ENCODE data around the gene TFAP2D. TPM values are rescaled to one million over a fixed set of nuclear protein-coding genes. Genes with fewer than 3 reads are reported as not detected.

The TFAP2D gene
- polyA plus RNA-seq, 4 donors: not detected

DNA sequence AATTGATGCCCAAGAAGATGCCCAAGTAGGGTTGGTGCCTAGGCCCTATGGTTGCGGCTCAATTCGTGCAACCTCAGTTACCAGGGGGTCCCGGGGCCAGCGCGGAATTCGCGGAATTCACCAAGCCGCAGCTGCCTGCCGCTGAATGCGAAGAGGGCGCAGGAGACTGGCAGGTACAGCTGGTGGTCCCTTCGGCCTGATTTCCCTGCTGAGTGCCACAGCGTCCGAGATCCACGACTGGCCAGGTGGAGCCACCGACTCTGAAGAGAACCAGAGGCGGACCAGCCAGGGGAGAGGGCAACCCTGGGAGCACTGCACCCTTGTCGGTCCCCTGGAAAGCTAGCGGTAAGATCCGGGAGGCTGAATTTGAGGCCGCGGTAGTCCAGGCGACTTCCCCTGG lies 6.8 kb upstream of the TFAP2D start:
- DNase-seq (no peak), FAIRE-seq (no peak)
- Histone ChIP-seq H3K27me3 (ENCODE audit: control insufficient read depth in 3 of 3, insufficient read depth in 3 of 3, low read length in 3 of 3) (peaks cover 3 to 60% (median 14%) of the 10 kb centered on the region in 3 donors), H3K36me3 (ENCODE audit: control insufficient read depth in 3 of 3, insufficient read depth in 2 of 3, low read depth in 1 of 3, low read length in 3 of 3) (no peaks in the 10 kb centered on the region), H3K27ac (ENCODE audit: low read depth in 1 of 3, low read length in 2 of 3) (no peak overlapping the region), H3K9me3 (ENCODE audit: control insufficient read depth in 2 of 2, insufficient read depth in 1 of 2, low read depth in 1 of 2, low read length in 1 of 2) (no peaks in the 10 kb centered on the region), H3K4me3 (ENCODE audit: low read depth in 1 of 3, low read length in 3 of 3) (no peak overlapping the region), H3K4me1 (ENCODE audit: control insufficient read depth in 3 of 3, insufficient read depth in 2 of 3, low read depth in 1 of 3, low read length in 2 of 3) (no peaks in the 10 kb centered on the region)
- 5 to 14% (median 10%) methylated on average over 23 of the region's 23 CpGs for WGBS, 3 donors

DNA sequence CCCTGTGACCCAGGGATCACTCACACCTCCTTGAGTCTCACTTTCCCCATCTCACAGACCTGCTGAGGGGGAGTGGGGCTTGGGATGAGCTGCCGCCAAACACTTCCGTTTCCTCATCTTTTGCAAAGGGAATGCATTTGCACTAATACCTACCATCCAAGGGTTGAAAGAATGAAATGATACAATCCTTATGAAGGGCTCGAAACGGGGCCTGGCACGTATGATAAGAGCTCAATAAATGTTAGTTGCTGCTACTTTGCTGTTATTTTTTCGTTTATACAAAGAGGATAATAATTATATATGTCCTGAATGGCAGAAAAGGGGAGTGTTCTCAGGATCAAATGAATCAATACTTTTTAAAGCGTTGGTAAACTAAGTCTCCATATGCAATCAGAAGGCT lies 6.1 kb upstream of the TFAP2D start:
- no peak for FAIRE-seq
- H3K4me3 ChIP-seq (ENCODE audit: low read depth in 1 of 3, low read length in 3 of 3): no peak overlapping the region
- WGBS, 3 donors: 2 to 7% (median 4%) methylated on average over 7 of the region's 7 CpGs
- no peaks in the 10 kb centered on the region for H3K9me3 ChIP-seq (ENCODE audit: control insufficient read depth in 2 of 2, insufficient read depth in 1 of 2, low read depth in 1 of 2, low read length in 1 of 2)
- H3K27ac ChIP-seq (ENCODE audit: low read depth in 1 of 3, low read length in 2 of 3): no peak overlapping the region
- H3K36me3 ChIP-seq (ENCODE audit: control insufficient read depth in 3 of 3, insufficient read depth in 2 of 3, low read depth in 1 of 3, low read length in 3 of 3): no peaks in the 10 kb centered on the region
- no peak for DNase-seq
- H3K27me3 ChIP-seq (ENCODE audit: control insufficient read depth in 3 of 3, insufficient read depth in 3 of 3, low read length in 3 of 3): peaks cover 3 to 66% (median 14%) of the 10 kb centered on the region in 3 donors
- H3K4me1 ChIP-seq (ENCODE audit: control insufficient read depth in 3 of 3, insufficient read depth in 2 of 3, low read depth in 1 of 3, low read length in 2 of 3): no peaks in the 10 kb centered on the region

DNA sequence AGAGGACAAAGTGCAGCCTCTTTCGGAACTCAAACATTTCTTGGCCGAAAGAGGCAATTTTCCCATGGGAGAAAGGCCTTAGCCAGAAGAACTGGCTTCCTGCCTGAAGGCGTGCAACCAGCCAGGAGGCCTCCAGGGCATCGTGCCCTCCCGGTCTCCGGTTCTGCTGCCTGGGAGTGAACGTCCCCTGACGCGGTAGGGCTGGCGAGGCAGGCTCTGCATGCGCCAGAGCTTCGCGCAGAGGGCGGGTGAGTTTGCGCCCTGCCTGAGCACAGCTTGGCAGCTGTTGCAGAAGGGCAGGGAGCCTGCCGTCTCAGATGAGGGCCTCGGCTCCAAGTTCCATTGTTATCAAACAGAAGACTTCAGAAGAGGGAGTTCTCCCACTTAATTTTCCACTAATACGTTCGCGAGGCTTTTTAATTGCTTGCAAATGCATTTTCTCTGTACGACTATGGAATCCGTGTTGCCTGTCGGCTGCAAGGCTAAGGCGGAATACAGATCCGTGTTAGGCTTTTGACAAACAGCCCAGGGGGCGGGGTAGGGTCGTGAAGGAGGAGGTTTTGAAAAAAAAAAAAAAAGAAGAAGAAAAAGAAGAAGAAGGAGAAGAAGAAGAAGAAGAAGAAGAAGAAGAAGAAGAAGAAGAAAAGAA lies 5.5 kb upstream of the TFAP2D start:
- Histone ChIP-seq H3K4me3 (ENCODE audit: low read depth in 1 of 3, low read length in 3 of 3) (no peak overlapping the region), H3K36me3 (ENCODE audit: control insufficient read depth in 3 of 3, insufficient read depth in 2 of 3, low read depth in 1 of 3, low read length in 3 of 3) (no peaks in the 10 kb centered on the region), H3K9me3 (ENCODE audit: control insufficient read depth in 2 of 2, insufficient read depth in 1 of 2, low read depth in 1 of 2, low read length in 1 of 2) (no peaks in the 10 kb centered on the region), H3K27me3 (ENCODE audit: control insufficient read depth in 3 of 3, insufficient read depth in 3 of 3, low read length in 3 of 3) (peaks cover 3 to 72% (median 14%) of the 10 kb centered on the region in 3 donors), H3K27ac (ENCODE audit: low read depth in 1 of 3, low read length in 2 of 3) (no peak overlapping the region), H3K4me1 (ENCODE audit: control insufficient read depth in 3 of 3, insufficient read depth in 2 of 3, low read depth in 1 of 3, low read length in 2 of 3) (no peaks in the 10 kb centered on the region)
- FAIRE-seq (no peak), DNase-seq (no peak)
- 5 to 16% (median 14%) methylated on average over 27 of the region's 27 CpGs for WGBS, 3 donors

DNA sequence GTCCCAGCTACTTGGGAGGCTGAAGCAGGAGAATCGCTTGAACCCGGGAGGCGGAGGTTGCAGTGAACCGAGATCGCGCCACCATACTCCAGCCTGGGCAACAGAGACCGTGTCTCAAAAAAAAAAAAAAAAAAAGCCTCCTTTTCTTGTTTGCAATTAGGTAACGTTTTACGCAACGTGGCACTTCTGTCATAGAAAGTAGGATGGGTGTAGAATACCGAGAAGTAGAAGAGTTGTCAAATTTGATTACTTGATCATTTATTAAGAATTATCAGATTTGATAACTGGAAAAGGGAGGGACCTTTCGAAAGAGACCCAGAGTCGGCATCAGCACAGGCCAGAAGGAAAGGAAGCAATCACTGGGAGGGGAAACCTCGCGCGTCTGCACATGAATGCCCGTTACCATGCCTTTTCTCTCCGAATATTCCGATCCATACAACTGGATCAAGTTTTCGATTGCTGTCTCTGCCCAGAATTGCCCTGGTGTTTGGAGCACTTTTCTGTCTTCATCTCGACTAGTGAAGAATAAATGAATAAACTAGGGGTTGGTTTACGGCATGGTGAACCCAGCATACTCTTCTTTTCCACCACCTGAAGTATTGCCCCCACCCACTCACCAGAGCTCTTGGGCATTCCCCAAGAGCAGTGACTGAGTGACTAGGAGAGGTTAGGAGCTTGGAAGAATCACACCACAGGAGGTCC lies 4.5 kb upstream of the TFAP2D start:
- Histone ChIP-seq H3K27me3 (ENCODE audit: control insufficient read depth in 3 of 3, insufficient read depth in 3 of 3, low read length in 3 of 3) (peaks cover 3 to 82% (median 14%) of the 10 kb centered on the region in 3 donors), H3K36me3 (ENCODE audit: control insufficient read depth in 3 of 3, insufficient read depth in 2 of 3, low read depth in 1 of 3, low read length in 3 of 3) (no peaks in the 10 kb centered on the region), H3K27ac (ENCODE audit: low read depth in 1 of 3, low read length in 2 of 3) (no peak overlapping the region), H3K9me3 (ENCODE audit: control insufficient read depth in 2 of 2, insufficient read depth in 1 of 2, low read depth in 1 of 2, low read length in 1 of 2) (no peaks in the 10 kb centered on the region), H3K4me3 (ENCODE audit: low read depth in 1 of 3, low read length in 3 of 3) (no peak overlapping the region), H3K4me1 (ENCODE audit: control insufficient read depth in 3 of 3, insufficient read depth in 2 of 3, low read depth in 1 of 3, low read length in 2 of 3) (no peaks in the 10 kb centered on the region)
- WGBS, 3 donors: 14 to 26% (median 26%) methylated on average over 22 of the region's 22 CpGs
- FAIRE-seq: no peak
- no peak for DNase-seq

DNA sequence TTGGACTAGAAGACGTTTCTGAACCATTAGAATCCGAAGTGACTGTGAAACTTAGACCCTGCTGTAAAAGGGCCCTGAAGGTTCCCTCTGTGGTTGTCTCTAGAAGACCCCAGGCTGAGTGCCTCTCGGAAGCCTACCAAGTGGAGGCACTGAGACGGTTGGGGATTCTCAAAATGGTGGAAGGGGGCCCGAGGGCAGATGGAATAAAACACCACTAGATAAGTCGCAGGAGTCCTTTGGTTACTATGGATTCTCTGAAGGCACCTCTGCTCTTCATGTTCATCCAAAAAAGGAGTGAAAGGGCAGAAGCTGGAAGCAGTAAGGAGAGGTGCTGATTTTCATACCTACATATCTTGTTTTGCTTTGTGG lies 4.0 kb upstream of the TFAP2D start:
- FAIRE-seq (no peak), DNase-seq (no peak)
- no peaks in the 10 kb centered on the region for H3K4me1 ChIP-seq (ENCODE audit: control insufficient read depth in 3 of 3, insufficient read depth in 2 of 3, low read depth in 1 of 3, low read length in 2 of 3)
- H3K9me3 ChIP-seq (ENCODE audit: control insufficient read depth in 2 of 2, insufficient read depth in 1 of 2, low read depth in 1 of 2, low read length in 1 of 2): no peaks in the 10 kb centered on the region
- H3K27me3 ChIP-seq (ENCODE audit: control insufficient read depth in 3 of 3, insufficient read depth in 3 of 3, low read length in 3 of 3): peaks cover 3 to 85% (median 16%) of the 10 kb centered on the region in 3 donors
- no peak overlapping the region for H3K4me3 ChIP-seq (ENCODE audit: low read depth in 1 of 3, low read length in 3 of 3)
- H3K27ac ChIP-seq (ENCODE audit: low read depth in 1 of 3, low read length in 2 of 3): no peak overlapping the region
- 3 to 12% (median 11%) methylated on average over 6 of the region's 6 CpGs for WGBS, 3 donors
- no peaks in the 10 kb centered on the region for H3K36me3 ChIP-seq (ENCODE audit: control insufficient read depth in 3 of 3, insufficient read depth in 2 of 3, low read depth in 1 of 3, low read length in 3 of 3)

DNA sequence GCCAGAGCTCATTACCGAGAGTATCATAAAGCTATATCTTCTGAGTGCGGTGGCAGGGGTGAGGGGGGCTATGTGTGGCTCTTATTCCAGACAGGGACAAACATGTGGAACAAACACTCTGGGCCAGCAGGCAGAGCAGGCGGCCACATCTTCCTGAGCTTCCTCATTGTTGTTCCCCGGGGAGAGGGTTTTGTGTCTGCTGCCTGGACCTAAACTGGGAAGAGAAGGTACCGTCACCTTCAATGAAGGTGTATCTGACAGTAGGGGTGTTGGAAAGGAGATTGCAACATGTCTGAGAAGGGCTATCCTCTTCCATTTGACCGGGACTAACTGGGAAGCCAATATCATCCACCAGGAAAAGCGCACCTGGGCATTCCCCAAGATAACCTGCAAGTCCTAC lies 1.6 kb upstream of the TFAP2D start:
- Histone ChIP-seq H3K4me3 (ENCODE audit: low read depth in 1 of 3, low read length in 3 of 3) (no peak overlapping the region), H3K27ac (ENCODE audit: low read depth in 1 of 3, low read length in 2 of 3) (no peak overlapping the region), H3K27me3 (ENCODE audit: control insufficient read depth in 3 of 3, insufficient read depth in 3 of 3, low read length in 3 of 3) (peaks cover 5 to 93% (median 25%) of the 10 kb centered on the region in 3 donors), H3K36me3 (ENCODE audit: control insufficient read depth in 3 of 3, insufficient read depth in 2 of 3, low read depth in 1 of 3, low read length in 3 of 3) (no peaks in the 10 kb centered on the region), H3K4me1 (ENCODE audit: control insufficient read depth in 3 of 3, insufficient read depth in 2 of 3, low read depth in 1 of 3, low read length in 2 of 3) (no peaks in the 10 kb centered on the region), H3K9me3 (ENCODE audit: control insufficient read depth in 2 of 2, insufficient read depth in 1 of 2, low read depth in 1 of 2, low read length in 1 of 2) (no peaks in the 10 kb centered on the region)
- no peak for FAIRE-seq
- 10 to 13% (median 13%) methylated on average over 7 of the region's 7 CpGs for WGBS, 3 donors
- DNase-seq: no peak

DNA sequence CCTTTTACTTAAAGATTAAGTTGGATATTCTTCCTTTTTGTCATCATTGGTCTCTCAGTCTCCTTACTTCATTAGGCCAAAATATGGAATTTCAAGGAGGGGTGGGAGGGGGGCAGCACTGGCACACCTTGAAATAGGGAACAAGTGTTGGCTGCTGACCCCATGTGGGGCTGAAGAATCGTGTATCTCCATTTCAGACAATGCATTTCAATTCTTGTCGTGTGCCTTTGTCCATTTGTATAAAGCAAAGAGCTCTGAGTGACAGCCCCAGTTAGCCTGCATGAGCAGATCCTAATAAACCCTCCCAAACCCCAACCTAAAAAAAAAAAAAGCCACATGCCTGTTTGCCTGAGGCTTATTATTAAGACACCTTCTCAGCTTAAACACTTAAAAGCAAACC lies 1.0 kb upstream of the TFAP2D start:
- FAIRE-seq: no peak
- Histone ChIP-seq H3K27me3 (ENCODE audit: control insufficient read depth in 3 of 3, insufficient read depth in 3 of 3, low read length in 3 of 3) (peaks cover 5 to 93% (median 21%) of the 10 kb centered on the region in 3 donors), H3K36me3 (ENCODE audit: control insufficient read depth in 3 of 3, insufficient read depth in 2 of 3, low read depth in 1 of 3, low read length in 3 of 3) (no peaks in the 10 kb centered on the region), H3K9me3 (ENCODE audit: control insufficient read depth in 2 of 2, insufficient read depth in 1 of 2, low read depth in 1 of 2, low read length in 1 of 2) (no peaks in the 10 kb centered on the region), H3K4me1 (ENCODE audit: control insufficient read depth in 3 of 3, insufficient read depth in 2 of 3, low read depth in 1 of 3, low read length in 2 of 3) (no peaks in the 10 kb centered on the region), H3K27ac (ENCODE audit: low read depth in 1 of 3, low read length in 2 of 3) (no peak overlapping the region), H3K4me3 (ENCODE audit: low read depth in 1 of 3, low read length in 3 of 3) (no peak overlapping the region)
- no peak for DNase-seq
- 1 to 7% (median 3%) methylated on average over 2 of the region's 2 CpGs for WGBS, 3 donors

DNA sequence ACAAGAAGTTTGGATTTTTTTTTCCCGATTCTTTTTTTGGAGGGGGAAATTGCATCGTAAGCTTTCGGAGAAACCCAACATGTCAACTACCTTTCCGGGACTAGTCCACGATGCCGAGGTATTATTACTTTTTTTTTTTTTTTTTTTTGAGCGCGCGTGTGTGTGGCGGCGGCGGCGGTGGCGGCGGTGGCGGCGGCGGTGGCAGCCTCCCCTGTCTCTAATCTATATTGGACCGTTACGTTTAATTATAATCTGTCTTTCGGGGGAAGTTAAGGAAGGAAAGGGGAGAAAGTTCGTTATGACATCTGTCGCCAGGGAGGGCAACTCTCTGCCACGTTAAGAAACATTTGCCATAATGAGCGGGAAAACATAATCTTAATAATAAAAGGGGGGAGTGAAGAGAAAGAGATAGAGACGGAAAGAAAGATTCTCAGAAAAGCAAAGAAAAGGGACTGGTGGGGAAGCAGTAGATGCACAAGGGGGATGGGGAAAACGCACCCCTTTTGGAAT lies 706 bp downstream of the TFAP2D start:
- no peaks in the 10 kb centered on the region for H3K36me3 ChIP-seq (ENCODE audit: control insufficient read depth in 3 of 3, insufficient read depth in 2 of 3, low read depth in 1 of 3, low read length in 3 of 3)
- 5 to 20% (median 14%) methylated on average over 27 of the region's 27 CpGs for WGBS, 3 donors
- H3K27ac ChIP-seq (ENCODE audit: low read depth in 1 of 3, low read length in 2 of 3): no peak overlapping the region
- no peak overlapping the region for H3K4me3 ChIP-seq (ENCODE audit: low read depth in 1 of 3, low read length in 3 of 3)
- DNase-seq (no peak), FAIRE-seq (no peak)
- no peaks in the 10 kb centered on the region for H3K4me1 ChIP-seq (ENCODE audit: control insufficient read depth in 3 of 3, insufficient read depth in 2 of 3, low read depth in 1 of 3, low read length in 2 of 3)
- peaks cover 2 to 82% (median 21%) of the 10 kb centered on the region in 3 donors for H3K27me3 ChIP-seq (ENCODE audit: control insufficient read depth in 3 of 3, insufficient read depth in 3 of 3, low read length in 3 of 3)
- no peaks in the 10 kb centered on the region for H3K9me3 ChIP-seq (ENCODE audit: control insufficient read depth in 2 of 2, insufficient read depth in 1 of 2, low read depth in 1 of 2, low read length in 1 of 2)
